ENCODE measurements around the gene EGLN1.
"Not testable (repeated sequence)": the region's sequence is repeated elsewhere in the genome, so short reads cannot be mapped to it uniquely, and the experiment has no call there.

Gene EGLN1

DNA sequence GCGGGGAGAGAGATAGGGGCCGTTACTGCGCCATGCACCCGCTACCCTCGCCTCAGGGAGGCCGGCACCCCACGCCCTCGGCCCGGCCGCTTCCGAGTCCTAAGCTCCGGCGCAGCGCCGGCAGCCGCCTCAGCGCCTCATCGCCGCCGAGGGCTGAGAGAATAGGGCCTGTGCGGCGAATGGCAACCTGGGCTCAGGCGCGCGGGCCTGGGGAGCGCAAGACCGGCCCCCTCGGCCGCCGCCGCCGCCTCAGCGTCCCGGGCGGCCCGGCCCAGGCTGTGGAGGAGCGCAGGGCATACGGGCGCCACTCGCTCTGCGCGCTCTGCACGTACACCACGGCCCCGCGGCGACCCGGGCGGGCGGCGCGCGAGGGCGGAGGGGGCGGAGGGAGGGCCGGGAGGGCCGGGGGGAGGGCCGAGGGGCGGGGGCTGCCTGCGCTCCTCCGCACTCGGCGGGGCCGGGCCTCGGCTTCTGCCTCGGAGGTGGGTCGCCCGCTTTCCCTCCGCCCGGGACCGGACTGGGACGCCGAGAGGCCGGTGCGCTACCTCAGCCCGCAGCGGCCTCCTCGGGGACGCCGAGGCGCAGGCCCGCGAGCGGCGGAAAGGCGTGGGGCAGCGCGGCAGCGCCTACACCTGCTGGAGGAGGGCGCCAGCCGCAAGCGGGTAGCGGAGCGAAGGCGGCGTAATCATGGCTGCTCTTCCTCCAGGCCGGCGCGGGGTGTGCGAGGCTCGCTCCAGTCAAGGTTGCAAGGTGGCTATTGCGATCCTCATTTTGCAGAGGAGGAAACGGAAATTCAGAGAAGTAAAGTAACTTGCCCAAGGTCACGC lies at the start of gene EGLN1:
Gene EGLN1 (minus strand): TSS at position 317 of the 827 bp plus-strand sequence. CDS start 399 bp downstream, outside the sequence.
- DNase-seq = peak; percentile 82

- DNase-seq = not testable (repeated sequence)
Observed at GRCh38 chr1:231471500-231471899, 49.4 kb upstream of the EGLN1 start.

DNA sequence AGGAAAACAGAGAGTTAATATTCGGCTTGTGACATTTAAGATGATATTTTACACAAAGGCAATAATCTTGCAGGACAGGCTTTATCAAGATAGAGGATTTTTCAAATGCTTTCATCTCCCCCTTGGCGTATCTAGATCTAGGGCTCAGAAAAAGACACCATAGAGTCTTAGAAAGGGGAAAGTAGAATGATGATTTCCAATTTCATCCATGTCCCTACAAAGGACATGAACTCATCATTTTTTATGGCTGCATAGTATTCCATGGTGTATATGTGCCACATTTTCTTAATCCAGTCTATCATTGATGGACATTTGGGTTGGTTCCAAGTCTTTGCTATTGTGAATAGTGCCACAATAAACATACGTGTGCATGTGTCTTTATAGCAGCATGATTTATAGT lies 48.9 kb upstream of the EGLN1 start:
- DNase-seq = not testable (repeated sequence)

DNA sequence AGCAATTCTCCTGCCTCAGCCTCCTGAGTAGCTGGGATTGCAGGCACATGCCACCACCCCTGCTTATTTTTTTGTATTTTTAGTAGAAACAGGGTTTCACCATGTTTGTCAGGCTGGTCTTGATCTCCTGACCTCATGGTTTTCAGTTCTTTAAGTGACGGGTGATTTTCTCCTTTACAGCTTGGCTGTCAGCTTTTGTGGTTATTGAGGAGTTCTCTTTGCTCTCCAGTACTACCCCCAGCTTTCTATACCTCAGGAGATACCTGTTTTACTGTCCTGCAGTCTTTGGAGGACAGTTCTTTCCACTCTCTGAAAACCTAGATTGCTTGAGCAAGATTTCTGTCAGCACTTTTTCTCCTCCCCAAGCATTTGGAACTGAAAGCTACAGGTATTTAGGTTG lies 45.9 kb upstream of the EGLN1 start:
- no peak for DNase-seq

DNA sequence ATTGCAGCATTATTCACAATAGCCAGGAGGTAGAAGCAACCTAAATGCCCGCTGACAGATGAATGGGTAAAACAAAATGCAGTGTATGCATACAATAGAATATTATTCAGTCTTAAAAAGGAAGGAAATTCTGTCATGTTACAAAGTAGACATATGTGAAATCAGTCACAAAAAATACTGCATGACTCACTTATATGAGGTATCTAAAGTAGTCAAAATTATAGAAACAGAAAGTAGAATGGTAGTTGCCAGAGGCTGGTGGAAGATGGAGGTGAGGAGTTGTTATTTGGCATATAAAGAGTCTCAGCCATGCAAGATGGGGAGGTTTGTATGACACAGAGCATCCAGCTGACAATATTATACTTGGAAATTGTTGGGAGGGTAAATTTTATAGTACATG lies 43.0 kb upstream of the EGLN1 start:
- DNase-seq = no peak

DNA sequence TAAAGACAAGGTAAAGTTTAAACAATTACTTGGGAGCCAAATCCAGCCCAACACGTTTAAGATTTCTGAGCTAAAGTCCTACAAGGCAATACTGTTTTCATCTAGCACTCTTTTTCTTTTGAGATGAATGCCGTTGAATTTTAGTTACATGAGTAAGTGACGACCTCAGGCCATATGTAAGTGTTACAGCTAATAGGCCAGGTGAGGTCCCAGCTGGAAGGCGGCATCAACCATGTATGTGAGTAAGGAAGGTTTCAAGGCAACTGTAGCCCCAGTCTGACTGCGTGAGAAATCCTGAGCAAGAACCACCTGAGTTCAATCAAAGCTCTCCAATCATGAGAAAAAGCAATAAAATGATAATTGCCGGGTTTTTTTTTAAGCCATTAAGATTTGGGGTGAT lies 41.5 kb upstream of the EGLN1 start:
- no peak for DNase-seq

DNA sequence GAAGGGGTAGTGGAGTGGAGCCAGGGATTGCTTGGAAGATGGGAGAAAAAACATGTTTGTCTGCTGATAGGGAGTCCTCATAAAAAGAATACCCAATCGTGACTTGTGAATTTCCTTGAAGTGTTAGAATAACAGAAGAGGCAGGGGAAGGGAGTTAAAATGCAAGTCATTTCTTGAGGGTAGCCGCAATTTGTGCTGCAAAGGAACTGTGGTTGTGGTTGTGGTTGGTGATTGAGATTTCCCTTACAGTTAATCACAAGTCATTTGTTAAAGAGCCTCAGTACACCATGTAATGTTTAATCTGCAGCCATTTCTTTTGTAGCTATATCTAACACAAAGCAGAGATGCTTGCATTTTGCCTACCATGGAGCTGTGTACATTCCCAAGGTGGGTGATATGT lies 38.5 kb upstream of the EGLN1 start:
- DNase-seq = peak; percentile 67

- DNase-seq = not testable (repeated sequence)
Observed at GRCh38 chr1:231459438-231459837, 37.4 kb upstream of the EGLN1 start.

DNA sequence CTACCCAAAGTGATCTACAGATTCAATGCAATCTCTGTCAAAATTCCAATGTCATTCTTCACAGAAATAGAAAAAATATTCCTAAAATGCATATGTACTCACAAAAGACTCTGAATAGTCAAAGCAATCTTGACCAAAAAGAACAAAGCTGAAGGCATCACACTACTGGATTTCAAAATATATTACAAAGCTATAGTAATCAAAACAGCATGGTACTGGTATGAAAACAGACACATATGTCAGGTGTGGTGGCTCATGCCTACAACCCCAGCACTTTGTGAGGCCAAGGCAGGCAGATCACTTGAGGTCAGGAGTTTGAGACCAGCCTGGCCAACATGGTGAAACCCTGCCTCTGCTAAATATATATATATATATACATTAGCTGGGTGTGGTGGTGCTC lies 35.9 kb upstream of the EGLN1 start:
- DNase-seq = not testable (repeated sequence)

DNA sequence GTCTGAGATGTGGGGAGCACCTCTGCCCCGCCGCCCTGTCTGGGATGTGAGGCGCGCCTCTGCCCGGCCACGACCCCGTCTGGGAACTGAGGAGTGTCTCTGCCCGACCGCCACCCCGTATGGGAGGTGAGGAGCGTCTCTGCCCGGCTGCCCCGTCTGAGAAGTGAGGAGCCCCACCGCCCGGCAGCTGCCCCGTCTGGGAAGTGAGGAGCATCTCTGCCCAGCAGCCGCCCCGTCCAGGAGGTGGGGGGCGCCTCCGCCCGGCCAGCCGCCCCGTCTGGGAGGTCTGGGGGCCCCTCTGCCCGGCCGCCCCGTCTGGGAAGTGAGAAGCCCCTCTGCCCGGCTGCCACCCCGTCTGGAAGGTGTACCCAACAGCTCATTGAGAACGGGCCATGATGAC lies 32.0 kb upstream of the EGLN1 start:
- not testable (repeated sequence) for DNase-seq

DNA sequence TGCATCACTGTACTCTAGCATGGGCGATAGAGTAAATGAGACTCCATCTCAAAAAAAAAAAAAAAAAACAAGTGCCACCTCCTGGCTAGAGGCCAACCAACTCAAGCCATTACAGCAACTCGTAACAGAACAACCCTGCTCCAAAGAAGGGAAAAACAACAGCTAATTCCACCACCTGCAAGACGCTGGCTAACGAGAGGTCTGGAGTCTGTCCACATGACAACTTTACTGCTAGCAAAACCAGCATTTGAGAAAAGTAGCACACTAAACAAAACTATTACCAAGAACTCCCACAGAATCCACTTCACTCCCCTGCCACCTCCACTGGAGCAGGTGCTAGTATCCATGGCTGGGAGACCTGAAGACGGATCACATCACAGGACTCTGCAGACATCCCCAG lies 24.1 kb upstream of the EGLN1 start:
- no peak for DNase-seq

GRCh38 chr1:231444059-231444458 lies 22.0 kb upstream of the EGLN1 start:
- no peak for DNase-seq

DNA sequence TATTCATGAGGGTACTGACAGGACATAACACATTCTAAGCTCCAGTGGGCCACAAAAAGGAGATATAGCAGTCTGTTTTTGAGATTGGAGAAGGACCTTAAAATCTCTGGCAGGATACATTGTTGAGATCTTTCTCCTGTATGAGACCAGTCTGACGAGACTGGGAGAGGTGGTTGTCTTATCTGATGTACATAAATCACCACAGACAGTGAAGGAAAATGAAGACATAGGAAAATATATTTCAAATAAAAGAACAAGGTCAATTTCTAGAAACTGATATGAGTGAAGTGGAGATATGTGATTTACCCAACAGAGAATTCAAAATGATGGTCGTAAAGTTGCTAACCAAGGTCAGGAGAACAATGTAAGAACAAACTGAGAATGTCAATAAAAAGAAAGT lies 21.3 kb upstream of the EGLN1 start:
- DNase-seq = no peak

DNA sequence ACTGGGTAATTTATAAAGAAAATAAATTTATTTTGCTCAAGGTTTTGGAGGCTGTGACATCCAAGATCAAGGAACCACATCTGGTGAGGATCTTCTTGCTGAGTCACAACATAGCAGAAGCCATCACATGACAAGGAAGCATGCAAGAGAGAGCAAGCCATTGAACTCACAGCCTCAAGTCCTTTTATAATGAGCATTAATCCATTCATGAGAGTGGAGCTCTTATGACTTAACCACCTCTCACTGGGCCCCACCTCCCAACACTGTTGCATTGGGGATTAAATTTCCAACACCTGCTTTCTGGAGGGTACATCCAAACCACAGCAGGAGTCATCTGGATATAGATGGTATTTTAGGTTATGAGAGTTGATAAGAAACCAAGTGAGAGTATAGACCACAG lies 20.6 kb upstream of the EGLN1 start:
- DNase-seq = no peak

- no peak for DNase-seq
Observed at GRCh38 chr1:231432996-231433395, 10.9 kb upstream of the EGLN1 start.

- no peak for DNase-seq
Observed at GRCh38 chr1:231431665-231432415, 9.8 kb upstream of the EGLN1 start.

DNA sequence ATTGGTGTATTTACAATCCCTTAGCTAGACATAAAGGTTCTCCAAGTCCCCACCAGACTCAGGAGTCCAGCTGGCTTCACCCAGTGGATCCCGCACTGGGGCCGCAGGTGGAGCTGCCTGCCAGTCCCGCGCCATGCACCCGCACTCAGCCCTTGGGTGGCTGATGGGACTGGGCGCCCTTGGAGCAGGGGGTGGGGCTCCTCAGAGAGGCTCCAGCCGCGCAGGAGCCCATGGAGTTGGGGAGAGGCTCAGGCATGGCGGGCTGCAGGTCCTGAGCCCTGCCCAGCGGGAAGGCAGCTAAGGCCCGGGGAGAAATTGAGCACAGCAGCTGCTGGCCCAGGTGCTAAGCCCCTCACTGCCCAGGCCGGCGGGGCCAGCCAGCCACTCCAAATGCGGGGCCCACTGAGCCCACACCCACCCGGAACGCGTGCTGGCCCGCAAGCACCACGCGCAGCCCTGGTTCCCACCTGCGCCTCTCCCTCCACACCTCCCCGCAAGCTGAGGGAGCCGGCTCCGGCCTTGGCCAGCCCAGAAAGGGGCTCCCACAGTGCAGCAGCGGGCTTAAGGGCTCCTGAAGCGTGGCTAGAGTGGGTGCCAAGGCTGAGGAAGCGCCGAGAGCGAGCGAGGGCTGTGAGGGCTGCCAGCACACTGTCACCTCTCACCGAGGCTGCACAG lies 8.7 kb upstream of the EGLN1 start:
- DNase-seq = not testable (repeated sequence)

- no peak for DNase-seq
Observed at GRCh38 chr1:231428377-231428776, 6.3 kb upstream of the EGLN1 start.

DNA sequence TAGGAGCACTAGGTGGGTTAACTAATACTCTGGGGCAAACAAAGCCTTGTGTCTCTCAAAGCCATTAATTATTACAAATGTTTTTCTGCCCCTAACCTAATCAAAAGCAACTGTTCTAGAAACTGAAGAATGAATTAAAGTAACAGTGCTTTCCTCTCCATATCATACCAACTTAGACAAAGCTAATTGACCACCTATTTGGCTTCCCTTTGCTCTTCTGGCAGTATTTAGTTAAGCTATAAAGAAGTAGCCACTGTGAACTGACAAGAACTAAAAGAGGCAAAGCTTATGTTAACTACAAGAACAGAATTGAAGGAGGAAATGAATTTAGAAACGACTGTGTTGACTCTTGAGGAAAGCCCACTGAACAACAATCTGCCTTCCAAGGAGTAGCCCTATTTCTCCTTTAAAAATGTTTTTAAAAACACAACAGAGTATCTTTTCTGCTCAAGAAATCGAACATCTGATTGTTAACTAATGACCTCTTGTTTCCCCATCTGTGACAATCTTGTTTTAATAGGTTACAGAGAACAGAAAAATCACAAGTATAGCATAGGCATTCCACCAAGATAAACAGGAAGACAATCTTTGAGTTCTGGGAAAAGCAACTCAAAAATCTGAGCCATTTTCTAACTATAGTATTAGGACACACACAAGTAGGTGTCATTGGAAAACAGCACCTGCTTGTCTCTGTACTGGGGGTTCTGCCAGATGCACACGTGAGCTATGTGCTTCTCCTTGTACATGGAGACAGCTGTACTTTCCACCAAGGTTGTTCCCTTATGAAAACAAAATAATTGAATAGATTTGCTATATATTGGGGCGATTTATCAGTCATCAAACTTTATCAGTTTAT lies 3.1 kb upstream of the EGLN1 start:
- no peak for DNase-seq

GRCh38 chr1:231423648-231424047 lies 1.6 kb upstream of the EGLN1 start:
- no peak for DNase-seq

DNA sequence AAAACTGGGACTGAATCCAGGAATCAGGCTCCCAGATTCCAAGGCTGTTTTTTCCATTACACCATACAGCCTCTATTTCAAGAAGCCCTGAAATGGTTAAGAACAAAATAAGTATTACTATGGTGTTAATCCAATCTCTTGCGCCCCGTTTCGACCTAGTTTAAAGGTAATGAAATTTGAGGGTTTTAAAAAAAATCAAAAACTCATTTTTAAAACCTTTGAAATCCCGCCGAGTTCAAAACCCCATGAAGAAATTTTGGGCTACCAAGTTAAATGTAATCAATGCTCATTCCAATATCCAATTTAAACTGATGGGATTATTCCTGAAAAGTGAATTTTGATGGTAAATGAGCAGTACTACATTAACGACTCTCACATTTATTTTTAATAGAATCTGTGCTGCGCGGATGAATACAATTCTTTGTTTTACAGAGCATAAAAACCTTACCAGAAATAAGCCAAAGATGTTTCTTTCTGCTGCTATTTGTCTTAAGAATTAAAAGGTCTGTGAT lies 767 bp upstream of the EGLN1 start:
- DNase-seq = no peak

DNA sequence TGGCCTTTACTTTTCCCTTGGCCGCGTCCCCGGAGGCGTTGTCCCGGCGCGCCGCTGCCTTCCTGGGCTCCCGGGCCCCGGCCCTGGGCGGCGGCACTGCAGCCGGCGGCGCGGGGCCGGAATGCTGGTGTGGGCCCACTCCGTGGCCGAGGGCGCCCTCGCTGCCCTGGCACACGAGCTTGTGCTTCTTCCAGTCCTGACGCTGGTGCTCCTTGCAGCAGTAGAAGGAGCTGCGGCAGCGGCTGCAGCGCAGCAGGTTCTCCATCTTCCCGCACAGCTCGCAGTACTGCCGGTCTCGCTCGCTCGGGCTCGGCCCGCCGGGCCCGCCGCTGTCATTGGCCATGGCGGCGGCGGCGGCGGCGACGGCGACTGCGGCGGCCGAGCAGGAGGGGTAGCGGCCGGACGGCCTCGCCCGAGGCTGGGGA lies 529 bp downstream of the EGLN1 start:
- DNase-seq = peak; percentile 57
